AG08395 (cell line): ENCODE measurements around the gene GC.
"Not testable (repeated sequence)": the region's sequence is repeated elsewhere in the genome, so short reads cannot be mapped to it uniquely, and the experiment has no call there.

Source experiments
- DNase-seq: peaks from one replicate; pipeline ENCODE4 v3.0.0; 2012; ENCODE audit warnings: mixed read lengths, low spot score

GC gene

DNA sequence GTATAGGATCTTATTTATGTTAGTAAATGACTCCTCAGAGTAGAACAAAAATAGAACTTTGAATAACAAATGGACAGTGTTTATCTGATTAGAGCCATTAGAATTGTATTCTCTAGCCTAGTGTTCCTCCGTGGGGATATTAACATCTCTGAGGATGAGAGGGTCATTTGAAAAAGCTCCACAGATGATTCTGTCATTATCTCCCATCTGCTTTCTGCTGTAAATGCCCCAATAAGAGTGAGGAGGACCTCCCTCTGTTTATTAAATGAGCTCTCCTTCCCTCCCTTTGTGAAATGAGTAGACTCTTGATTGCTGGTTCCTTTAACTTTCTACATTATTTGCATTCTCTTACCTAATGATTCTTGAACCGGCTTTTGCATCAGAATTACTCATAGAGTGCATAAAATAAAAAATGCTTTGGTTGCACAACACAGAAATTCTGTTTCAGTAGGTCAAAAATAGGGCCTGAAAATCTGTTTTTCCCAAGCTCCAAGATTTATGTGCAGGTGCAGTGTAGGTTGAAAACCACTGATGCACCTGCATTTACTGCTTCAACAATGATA lies 18.0 kb downstream of the GC start:
- DNase-seq: no peak

DNA sequence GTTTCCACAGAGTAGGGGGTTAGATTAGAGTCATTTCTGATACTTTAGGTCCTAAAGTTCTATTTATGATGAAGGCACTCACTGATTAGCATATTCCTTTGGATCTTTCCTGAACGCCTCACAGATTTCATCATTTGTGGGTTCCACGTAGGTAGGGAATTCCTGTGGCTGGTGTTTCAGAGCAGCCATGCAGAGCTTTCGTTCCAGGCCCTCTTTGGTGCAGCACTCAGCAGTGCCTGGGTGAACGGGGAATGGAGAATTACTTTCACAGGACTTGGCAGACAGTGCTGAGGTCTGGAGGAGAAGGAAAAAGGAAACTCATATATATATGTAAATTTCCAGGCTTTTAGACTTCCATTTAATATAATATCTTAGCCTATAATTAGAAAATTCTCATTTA lies 18.5 kb downstream of the GC start:
- DNase-seq: peak; percentile 3

DNA sequence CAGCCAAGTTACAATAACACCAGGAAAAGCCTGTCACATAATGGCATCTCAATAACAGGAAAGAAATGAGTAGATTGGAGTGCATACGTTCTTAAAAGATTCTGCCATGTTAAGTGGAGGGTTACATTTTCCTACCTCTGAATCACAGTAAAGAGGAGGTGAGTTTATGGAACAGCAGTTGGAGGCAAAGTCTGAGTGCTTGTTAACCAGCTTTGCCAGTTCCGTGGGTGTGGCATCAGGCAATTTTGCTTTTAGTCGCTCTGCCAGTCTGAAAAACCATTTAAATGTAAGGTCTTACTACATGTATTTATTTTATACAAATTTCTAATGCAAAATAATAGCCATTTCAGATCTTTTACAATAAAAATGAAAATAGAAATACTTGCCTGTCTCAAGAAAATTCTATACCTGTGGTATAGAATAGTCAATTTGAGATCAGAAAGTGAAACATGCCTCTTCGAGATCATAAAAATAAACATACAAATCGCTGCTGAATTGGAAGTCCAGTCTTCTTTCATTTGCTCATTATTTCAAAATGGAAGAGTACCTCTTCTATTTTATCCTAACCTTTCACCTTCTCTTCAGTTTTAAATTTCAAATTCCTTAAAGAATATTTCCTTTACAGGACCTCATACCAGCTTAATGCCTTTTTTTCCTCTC lies 31.4 kb downstream of the GC start:
- DNase-seq: no peak

DNA sequence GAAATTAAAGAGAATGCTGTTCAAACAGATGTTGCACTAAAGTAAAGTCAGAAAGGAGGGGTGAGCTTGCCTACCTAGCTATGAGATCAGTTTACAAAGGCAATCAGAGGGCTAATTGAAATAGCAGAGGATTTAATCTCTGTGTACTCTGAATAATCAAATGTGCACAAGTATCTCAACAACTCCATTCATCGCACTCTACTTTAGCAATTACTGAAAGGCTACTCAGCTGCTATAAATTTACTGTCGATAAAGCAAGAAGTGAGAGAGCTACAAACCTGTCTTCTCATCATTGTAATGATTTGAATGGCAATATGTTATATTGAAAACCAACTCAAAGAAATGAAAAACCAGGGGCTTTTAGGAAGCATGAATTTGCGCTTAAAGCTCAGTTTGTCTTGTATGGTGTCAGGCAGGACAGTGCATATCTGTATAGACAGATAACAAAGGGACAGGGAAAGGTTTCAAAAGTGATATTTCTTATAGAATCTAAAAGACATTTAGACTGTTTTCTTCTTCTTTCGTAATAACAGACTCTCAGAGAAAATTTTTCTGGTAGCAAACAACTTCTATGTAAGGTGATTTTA lies 34.8 kb downstream of the GC start:
- no peak for DNase-seq

DNA sequence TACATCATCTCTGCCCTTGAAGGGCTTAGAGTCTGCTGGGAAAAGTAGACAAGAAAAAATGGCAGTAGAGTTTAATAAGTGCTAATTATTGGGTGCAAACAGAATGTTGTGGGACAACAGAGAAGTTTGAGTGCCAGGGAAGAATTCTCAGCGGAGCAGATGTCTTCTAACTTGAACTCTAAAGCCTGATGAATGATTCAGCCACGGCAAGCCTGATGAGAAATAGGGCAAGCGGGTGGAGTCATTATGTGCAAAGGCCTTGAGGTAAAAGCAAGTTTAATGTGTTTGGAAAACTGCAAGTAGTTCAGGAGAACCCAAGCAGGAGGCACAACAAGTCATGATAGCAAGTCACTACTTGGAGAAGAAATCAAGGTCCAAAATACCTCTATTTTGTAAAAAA lies 37.5 kb downstream of the GC start:
- no peak for DNase-seq

DNA sequence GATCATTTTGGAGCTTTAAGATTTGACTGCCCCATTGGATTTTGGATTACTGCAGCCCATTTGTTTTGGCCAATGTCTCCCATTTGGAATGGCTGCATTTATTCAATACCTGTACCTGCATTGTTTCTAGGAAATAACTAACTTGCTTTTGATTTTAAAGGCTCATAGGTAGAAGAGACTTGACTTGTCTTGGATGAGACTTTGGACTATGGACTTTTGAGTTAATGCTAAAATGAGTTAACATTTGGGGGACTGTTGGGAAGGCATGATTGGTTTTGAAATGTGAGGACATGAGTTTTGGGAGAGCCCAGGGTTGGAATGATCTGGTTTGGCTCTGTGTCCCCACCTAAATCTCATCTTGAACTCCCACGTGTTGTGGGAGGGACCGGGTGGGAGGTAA lies 45.1 kb downstream of the GC start:
- not testable (repeated sequence) for DNase-seq

DNA sequence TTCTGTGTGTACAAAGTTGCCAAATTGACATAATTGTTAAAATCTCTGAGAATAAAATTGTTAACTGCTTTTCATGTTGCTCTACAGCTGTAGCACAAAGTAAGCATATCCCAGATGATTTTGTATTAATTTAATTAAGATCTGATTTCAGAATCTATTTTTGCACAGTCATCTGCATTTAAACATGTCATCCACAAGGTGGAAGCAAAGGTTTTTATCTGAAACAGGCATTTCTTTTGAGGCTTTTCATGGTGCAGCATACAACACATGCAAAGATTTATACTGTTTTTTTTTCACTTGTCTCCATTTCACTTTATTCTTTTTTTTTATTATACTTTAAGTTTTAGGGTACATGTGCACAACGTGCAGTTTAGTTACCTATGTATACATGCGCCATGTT lies 51.2 kb downstream of the GC start:
- DNase-seq: peak; percentile 25

DNA sequence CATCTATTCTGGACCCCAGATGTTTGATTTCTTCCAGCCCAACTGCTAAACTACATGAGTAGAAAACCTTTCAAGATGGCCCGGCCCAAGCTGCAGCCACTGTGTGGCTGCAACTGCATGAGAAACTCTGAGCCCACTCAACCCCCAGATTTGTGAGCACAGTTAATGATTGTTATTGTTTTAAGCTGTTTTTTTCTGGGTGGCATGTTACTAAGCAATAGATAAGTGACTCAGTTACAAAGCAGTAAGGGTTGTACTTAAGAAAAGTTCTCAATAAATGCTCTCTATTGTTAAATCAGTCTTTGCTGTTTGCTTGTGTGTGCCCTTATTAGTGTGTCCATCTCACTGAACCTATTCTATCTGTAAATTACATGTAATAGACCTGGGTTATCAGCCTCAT lies 51.8 kb downstream of the GC start:
- no peak for DNase-seq

DNA sequence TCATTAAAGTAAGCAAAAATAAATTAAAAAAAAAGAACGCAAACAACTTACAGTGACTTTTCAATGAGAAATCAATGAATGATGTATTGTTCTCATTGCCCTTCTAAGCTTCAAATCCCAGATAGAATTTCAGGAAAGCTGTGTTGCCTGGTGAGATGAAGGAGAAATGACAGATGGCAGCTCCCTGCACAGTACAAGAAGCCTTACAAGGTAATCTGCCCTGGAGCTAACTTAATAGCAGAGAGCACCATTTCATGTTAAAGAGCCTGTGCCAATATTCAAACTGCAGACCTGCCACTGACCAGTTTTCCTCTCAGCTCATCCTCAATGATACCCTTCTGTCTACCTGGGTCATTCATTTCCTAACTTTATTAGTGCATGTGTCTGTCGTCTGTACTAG lies 54.0 kb downstream of the GC start:
- DNase-seq: no peak

DNA sequence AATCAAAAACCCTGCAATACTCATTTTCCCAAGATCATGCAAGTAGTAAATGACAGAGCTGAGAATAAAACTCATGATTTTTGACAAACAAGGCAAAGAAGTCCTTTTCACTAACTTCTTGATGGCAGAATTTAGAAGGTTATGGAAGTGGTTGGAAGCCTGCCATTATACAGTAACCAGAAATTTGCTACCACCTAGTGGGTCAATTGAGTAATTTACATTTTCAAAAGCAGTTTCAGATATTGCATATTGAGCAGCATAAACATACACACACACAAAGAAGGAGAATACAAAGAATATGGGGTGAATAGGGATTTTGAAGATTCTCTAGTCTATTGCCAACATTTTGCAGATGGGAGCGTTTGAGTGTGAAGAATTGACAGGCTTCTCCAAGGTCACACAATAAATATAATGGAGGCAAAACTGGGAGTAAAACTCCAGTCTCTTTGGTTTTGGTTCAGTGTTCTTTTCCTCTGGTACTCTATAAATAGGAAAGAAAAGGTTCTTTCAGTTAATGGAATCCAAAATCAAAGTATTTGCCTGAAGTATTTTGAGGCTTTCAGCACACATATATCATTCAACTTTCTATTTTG lies 70.2 kb downstream of the GC start:
- DNase-seq: peak; percentile 31

DNA sequence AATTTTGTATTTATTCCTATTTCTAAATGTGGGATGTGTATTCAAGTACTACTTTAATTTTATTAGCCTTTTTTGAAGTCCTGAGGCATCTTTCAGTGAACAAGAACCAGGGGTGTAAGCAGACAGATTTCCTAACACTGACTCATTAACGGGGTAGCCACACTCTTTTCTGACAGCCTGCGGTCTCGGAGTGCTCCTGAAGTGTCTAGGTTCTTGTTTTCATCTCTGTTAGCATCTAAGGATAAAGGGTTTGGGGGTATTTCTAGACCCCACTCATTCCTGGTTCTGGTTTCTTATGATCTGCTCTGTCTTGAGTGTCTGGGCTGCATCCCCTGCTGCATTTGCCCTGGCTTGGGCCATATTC lies 71.9 kb downstream of the GC start:
- no peak for DNase-seq

DNA sequence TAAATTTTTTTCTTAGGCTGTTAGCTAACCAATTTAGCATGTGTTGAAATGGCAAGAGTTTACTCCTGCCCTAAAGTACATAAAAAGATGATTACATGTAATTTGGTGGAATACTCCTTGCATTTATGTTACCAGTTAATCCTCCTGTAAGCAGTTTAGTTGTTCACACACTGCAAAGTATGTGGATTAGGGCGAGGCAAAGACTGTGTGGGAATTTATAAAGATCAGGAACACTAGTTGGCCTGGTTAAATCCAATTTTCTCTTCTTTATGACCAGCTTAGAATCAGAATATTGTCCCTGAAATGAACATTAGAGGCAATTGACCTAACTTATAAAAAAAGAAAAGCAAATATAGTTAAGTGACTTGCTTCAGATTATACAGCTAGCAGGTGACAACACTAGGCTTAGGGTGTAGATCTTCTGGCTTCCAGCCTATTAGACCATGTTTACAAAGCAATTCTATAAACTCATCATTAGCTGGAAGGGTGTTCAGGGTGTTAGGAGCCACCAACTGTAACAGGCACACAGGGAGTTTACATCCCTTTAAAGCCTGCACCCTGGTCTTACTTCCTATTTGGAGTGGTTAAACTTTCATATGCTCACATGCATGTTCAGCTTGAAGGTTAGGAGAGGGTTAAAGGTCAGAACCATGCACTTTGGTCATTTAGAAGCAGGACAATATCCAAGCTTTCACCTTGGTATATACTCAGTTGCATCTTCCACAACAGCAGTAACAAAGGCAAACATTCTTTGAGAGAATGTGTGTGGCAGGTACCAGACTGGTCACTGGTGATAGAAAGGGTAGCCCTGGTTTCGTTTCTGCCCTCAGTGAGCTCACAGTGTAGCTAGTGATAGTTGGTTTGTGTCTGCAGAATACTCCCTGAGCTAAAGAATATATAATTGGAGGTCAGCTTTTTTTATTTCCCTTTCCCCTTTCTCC lies 72.6 kb downstream of the GC start:
- DNase-seq: no peak

DNA sequence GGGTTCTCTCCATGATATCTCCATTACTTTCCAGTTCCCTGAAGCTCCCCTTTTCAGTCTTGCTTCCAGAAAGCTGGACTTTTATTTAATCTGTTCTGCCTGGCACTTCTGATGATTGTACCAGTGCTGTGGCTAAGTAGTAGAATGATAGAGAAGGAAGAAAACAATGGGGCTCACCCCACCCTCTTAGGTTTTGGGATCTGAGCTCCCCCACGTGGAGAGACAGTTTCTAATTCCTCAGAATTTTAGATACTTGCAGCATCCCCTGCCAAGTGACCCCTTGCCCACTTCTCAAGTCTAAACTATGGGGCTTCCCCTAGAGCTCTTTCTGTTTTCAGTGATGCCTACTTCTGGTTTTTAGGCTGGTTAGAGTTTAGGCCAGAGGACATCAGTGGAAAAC lies 73.9 kb downstream of the GC start:
- DNase-seq: peak; percentile 6

DNA sequence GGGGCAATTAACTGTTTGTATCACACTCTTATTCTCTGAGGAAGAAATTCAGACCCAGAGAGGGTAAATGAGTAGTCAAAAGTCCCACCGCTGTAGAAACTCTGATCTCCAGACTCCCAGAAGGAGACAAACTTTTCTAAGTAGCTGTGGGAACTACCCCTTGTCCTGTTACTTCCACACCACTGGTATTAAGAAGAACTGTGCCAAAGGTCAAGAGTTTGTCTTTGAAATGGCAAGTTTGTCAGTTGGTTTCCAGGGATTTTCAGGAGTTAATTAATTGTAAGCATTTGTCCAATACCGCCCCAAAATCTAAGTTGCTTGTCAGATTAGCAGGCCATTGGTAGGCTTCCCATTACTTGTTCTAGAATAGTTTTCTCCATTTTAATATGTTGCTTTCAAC lies 85.7 kb downstream of the GC start:
- DNase-seq: no peak

DNA sequence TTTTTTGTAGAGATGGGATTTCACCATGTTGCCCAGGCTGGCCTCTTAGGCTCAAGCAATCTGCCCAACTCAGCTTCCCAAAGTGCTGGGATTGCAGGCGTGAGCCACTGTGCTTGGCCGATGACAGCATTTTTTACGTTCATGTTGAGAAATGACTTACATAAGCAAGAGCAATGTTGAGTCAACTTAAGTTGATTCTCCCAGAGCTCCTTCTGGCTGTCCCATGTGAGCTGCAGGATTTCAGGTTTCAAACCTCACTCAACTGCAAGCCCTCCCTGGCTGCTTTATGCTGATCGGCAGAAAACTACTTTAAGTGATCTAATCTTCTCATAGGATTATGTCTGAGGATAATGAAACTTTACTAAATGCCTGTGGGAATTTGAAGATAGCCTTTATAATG lies 86.8 kb downstream of the GC start:
- DNase-seq: no peak

DNA sequence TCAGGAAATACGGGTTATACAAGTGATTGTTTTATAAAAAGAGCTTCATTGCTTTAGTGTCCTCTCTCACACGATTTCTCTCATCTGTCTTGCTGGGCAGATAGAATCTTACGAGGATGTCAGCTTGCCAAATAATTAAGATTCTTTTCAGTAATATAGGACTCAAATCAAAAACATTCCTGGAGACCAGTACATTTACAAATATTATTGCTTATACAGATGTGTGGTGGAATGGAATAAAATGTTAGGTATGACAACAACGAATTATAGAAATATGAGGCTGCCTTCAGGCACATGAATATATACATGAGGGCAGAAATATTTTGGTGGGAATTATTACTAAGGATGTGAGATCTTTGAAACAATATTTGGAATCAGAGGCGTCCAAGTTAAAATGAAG lies 88.9 kb downstream of the GC start:
- no peak for DNase-seq

DNA sequence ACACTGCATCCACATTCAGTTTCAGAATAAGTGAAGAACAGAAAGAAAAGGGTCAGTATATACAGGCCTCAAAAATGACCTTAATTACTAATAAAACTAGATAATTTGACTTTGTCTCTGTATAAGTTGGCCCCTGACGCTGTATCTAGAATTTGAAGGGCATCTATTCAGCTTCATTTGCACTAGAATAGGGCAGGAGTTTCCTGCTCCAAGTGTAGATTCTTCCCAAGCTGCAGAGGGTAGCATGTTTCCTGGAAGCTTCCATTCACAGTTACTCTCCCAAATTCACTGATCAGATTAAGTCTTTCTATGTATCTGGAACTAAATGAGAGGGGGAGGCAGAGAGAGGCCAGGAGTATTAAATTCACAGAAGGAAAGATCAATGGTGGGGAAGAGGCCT lies 90.9 kb downstream of the GC start:
- no peak for DNase-seq

DNA sequence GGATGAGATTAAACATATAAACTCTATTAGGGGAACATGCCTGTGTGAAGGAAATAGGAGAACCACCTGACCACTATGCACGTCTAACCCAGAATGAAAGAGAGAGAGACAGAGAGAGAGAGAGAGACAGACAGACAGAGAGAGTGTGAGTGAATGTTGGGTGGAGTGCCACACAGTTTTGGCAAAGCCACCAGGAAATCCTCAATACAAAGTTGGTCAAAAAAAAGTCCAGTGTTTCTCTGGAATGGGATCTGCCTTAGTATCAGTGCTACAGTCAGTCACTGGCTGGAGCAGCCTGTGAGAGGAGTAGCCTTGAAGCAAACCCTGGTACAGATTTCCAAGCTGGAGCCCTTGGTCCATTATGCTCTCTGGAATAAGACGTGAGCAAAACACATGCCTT lies 91.7 kb downstream of the GC start:
- no peak for DNase-seq
